CD4-positive, CD25-positive, alpha-beta regulatory T cell (primary cell): ENCODE measurements around the gene UBL3. TPM values are rescaled to one million over a fixed set of nuclear protein-coding genes. Genes with fewer than 3 reads are reported as not detected.

Experiments used
- ATAC-seq, 2 donors: fragments of 150-1000 bp; cut with Tn5 transposase; one replicate each; pipeline ENCODE4 v1.10.0; 2021; ENCODE audit warnings: low read depth in 2 of 2, moderate number of reproducible peaks in 2 of 2, moderate library complexity in 1 of 2
- DNase-seq, 3 donors: peaks; one replicate each; pipeline versions ENCODE4 v3.0.0 to v3.0.0-alpha.2; 2012 to 2022; ENCODE audit warnings: mixed read lengths in 1 of 3
- H3K27ac ChIP-seq: one replicate; pipeline ENCODE4 v1.7.0; 2013; ENCODE audit warnings: mild to moderate bottlenecking, low read length; ENCODE audit not compliant: insufficient read depth, poor library complexity, severe bottlenecking
- H3K27me3 ChIP-seq: one replicate; pipeline ENCODE4 v1.7.0; 2013; ENCODE audit warnings: low read length; ENCODE audit not compliant: control insufficient read depth, insufficient read depth
- H3K36me3 ChIP-seq: one replicate; pipeline ENCODE4 v1.7.0; 2013; ENCODE audit warnings: mild to moderate bottlenecking, low read length, moderate library complexity; ENCODE audit not compliant: control insufficient read depth, insufficient read depth
- H3K4me1 ChIP-seq: 2 replicates; pipeline ENCODE4 v1.7.0; 2013; ENCODE audit warnings: mild to moderate bottlenecking, low read length; ENCODE audit not compliant: insufficient read depth, control insufficient read depth, poor library complexity, severe bottlenecking
- H3K4me3 ChIP-seq: one replicate; pipeline ENCODE4 v1.7.0; 2013; ENCODE audit warnings: low read depth, mild to moderate bottlenecking, low read length, moderate library complexity
- H3K9me3 ChIP-seq, 2 experiments: 1 replicate in 1 of 2; 2 replicates in 1 of 2; pipeline ENCODE4 v1.7.0; 2013; ENCODE audit warnings: low read length in 2 of 2, mild to moderate bottlenecking in 1 of 2, moderate library complexity in 1 of 2; ENCODE audit not compliant: control insufficient read depth in 2 of 2
- H3K27ac Mint-ChIP-seq, 3 donors: one replicate each; pipeline ENCODE4 v1.8.0; 2020 to 2022; ENCODE audit warnings: mild to moderate bottlenecking in 3 of 3, mixed read lengths in 3 of 3, moderate library complexity in 2 of 3
- H3K27me3 Mint-ChIP-seq: one replicate; pipeline ENCODE4 v1.8.0; 2022; ENCODE audit warnings: mild to moderate bottlenecking, mixed read lengths
- H3K36me3 Mint-ChIP-seq: one replicate; pipeline ENCODE4 v1.8.0; 2020; ENCODE audit warnings: mixed read lengths
- H3K4me1 Mint-ChIP-seq, 4 donors: one replicate each; pipeline ENCODE4 v1.8.0; 2020 to 2022; ENCODE audit warnings: mixed read lengths in 4 of 4, mild to moderate bottlenecking in 1 of 4
- H3K4me3 Mint-ChIP-seq, 4 donors: one replicate each; pipeline ENCODE4 v1.8.0; 2020 to 2022; ENCODE audit warnings: mild to moderate bottlenecking in 4 of 4, mixed read lengths in 4 of 4, moderate library complexity in 3 of 4
- H3K9me3 Mint-ChIP-seq, 7 donors: one replicate each; pipeline ENCODE4 v1.8.0; 2020 to 2022; ENCODE audit warnings: mixed read lengths in 7 of 7, mild to moderate bottlenecking in 3 of 7, moderate library complexity in 2 of 7
- polyA plus RNA-seq, 4 donors: library from polyadenylated mRNA; unstranded; fragments of 300-500 nt; fragmentation: Illumina TruSeq; gene quantifications; one replicate each; pipeline ENCODE4 v1.2.3, GENCODE V29; 2021
- total RNA-seq: library from RNA; stranded (reverse); gene quantifications from one replicate; pipeline ENCODE4 v1.2.3, GENCODE V29; 2022

Gene UBL3
- total and polyA plus RNA-seq, 5 donors from 2014 or later = 64.6 to 85.0 (median 71.4) TPM

- H3K9me3 Mint-ChIP-seq = peaks cover 0 to 4% (median 0%) of the 10 kb centered on the region in 7 donors
These were observed 104.2 kb downstream of the UBL3 start for GRCh38 chr13:29746148-29746677.

GRCh38 chr13:29745704-29746103 lies 104.7 kb downstream of the UBL3 start:
- no peaks in the 10 kb centered on the region for H3K9me3 ChIP-seq
- peaks cover 33% of the 10 kb centered on the region for H3K27me3 Mint-ChIP-seq
- no peak overlapping the region for H3K4me3 ChIP-seq
- H3K36me3 Mint-ChIP-seq = no peaks in the 10 kb centered on the region
- H3K4me3 Mint-ChIP-seq = no peak overlapping the region
- H3K27ac ChIP-seq = no peak overlapping the region
- no peak overlapping the region for H3K27ac Mint-ChIP-seq
- peaks cover 0 to 5% (median 0%) of the 10 kb centered on the region in 4 donors for H3K4me1 Mint-ChIP-seq
- H3K27me3 ChIP-seq = no peaks in the 10 kb centered on the region
- H3K36me3 ChIP-seq = no peaks in the 10 kb centered on the region
- ATAC-seq (no peak), DNase-seq (no peak)
- H3K4me1 ChIP-seq = no peaks in the 10 kb centered on the region
- peaks cover 0 to 4% (median 0%) of the 10 kb centered on the region in 7 donors for H3K9me3 Mint-ChIP-seq

More at GRCh38 chr13:29746148-29746677, 104.2 kb downstream of the UBL3 start:
- H3K4me3 Mint-ChIP-seq = no peak overlapping the region
- Histone ChIP-seq H3K4me1 (no peaks in the 10 kb centered on the region), H3K27me3 (no peaks in the 10 kb centered on the region), H3K27ac (no peak overlapping the region), H3K4me3 (no peak overlapping the region), H3K36me3 (no peaks in the 10 kb centered on the region), H3K9me3 (no peaks in the 10 kb centered on the region)
- no peak for ATAC-seq
- no peaks in the 10 kb centered on the region for H3K36me3 Mint-ChIP-seq
- DNase-seq = no peak
- peaks cover 0 to 5% (median 0%) of the 10 kb centered on the region in 4 donors for H3K4me1 Mint-ChIP-seq
- H3K27ac Mint-ChIP-seq = no peak overlapping the region
- peaks cover 33% of the 10 kb centered on the region for H3K27me3 Mint-ChIP-seq

GRCh38 chr13:29743201-29743786 lies 107.1 kb downstream of the UBL3 start:
- DNase-seq (no peak), ATAC-seq (no peak)
- H3K36me3 Mint-ChIP-seq = no peaks in the 10 kb centered on the region
- no peaks in the 10 kb centered on the region for H3K9me3 ChIP-seq
- no peaks in the 10 kb centered on the region for H3K9me3 Mint-ChIP-seq
- peaks cover 0 to 5% (median 0%) of the 10 kb centered on the region in 4 donors for H3K4me1 Mint-ChIP-seq
- H3K4me3 ChIP-seq = no peak overlapping the region
- H3K27me3 Mint-ChIP-seq = peaks cover 27% of the 10 kb centered on the region
- no peak overlapping the region for H3K4me3 Mint-ChIP-seq
- H3K27me3 ChIP-seq = no peaks in the 10 kb centered on the region
- no peak overlapping the region for H3K27ac Mint-ChIP-seq
- no peaks in the 10 kb centered on the region for H3K4me1 ChIP-seq
- H3K36me3 ChIP-seq = no peaks in the 10 kb centered on the region
- H3K27ac ChIP-seq = no peak overlapping the region

GRCh38 chr13:29740961-29741360 lies 109.5 kb downstream of the UBL3 start:
- Mint-ChIP-seq H3K27ac (no peak overlapping the region), H3K36me3 (no peaks in the 10 kb centered on the region)
- H3K36me3 ChIP-seq = no peaks in the 10 kb centered on the region

GRCh38 chr13:29737061-29737460 lies 113.4 kb downstream of the UBL3 start:
- peaks cover 37% of the 10 kb centered on the region for H3K27me3 Mint-ChIP-seq
- Histone ChIP-seq H3K27ac (no peak overlapping the region), H3K36me3 (no peaks in the 10 kb centered on the region), H3K4me1 (no peaks in the 10 kb centered on the region), H3K4me3 (no peak overlapping the region), H3K9me3 (no peaks in the 10 kb centered on the region), H3K27me3 (peaks cover 6% of the 10 kb centered on the region)
- peaks cover 0 to 3% (median 0%) of the 10 kb centered on the region in 7 donors for H3K9me3 Mint-ChIP-seq
- no peak overlapping the region for H3K4me3 Mint-ChIP-seq
- no peak overlapping the region for H3K27ac Mint-ChIP-seq
- no peak for ATAC-seq
- no peaks in the 10 kb centered on the region for H3K36me3 Mint-ChIP-seq
- H3K4me1 Mint-ChIP-seq = peaks cover 4 to 8% (median 6%) of the 10 kb centered on the region in 4 donors
- no peak for DNase-seq

More at GRCh38 chr13:29740961-29741360, 109.5 kb downstream of the UBL3 start:
- H3K27me3 Mint-ChIP-seq = peaks cover 31% of the 10 kb centered on the region
- peaks cover 0 to 5% (median 0%) of the 10 kb centered on the region in 4 donors for H3K4me1 Mint-ChIP-seq
- H3K9me3 Mint-ChIP-seq = no peaks in the 10 kb centered on the region
- Histone ChIP-seq H3K4me1 (no peaks in the 10 kb centered on the region), H3K4me3 (no peak overlapping the region), H3K27ac (no peak overlapping the region), H3K9me3 (no peaks in the 10 kb centered on the region), H3K27me3 (no peaks in the 10 kb centered on the region)
- no peak for ATAC-seq
- DNase-seq = no peak
- H3K4me3 Mint-ChIP-seq = no peak overlapping the region

- peaks cover 62% of the 10 kb centered on the region for H3K27me3 Mint-ChIP-seq
These were observed 117.2 kb downstream of the UBL3 start for GRCh38 chr13:29733147-29733611.

GRCh38 chr13:29730253-29730652 lies 120.2 kb downstream of the UBL3 start:
- Mint-ChIP-seq H3K27ac (no peak overlapping the region), H3K4me1 (peaks cover 4 to 8% (median 6%) of the 10 kb centered on the region in 4 donors), H3K36me3 (no peaks in the 10 kb centered on the region), H3K4me3 (no peak overlapping the region), H3K9me3 (peaks cover 0 to 7% (median 4%) of the 10 kb centered on the region in 7 donors), H3K27me3 (peaks cover 71% of the 10 kb centered on the region)
- ATAC-seq (no peak), DNase-seq (no peak)
- Histone ChIP-seq H3K36me3 (no peaks in the 10 kb centered on the region), H3K4me1 (no peaks in the 10 kb centered on the region), H3K27ac (no peak overlapping the region), H3K9me3 (peaks cover 6 to 9% of the 10 kb centered on the region in 2 experiments), H3K4me3 (no peak overlapping the region), H3K27me3 (peaks cover 20% of the 10 kb centered on the region)

More at GRCh38 chr13:29733147-29733611, 117.2 kb downstream of the UBL3 start:
- Mint-ChIP-seq H3K9me3 (peaks cover 0 to 3% (median 0%) of the 10 kb centered on the region in 7 donors), H3K36me3 (no peaks in the 10 kb centered on the region), H3K27ac (no peak overlapping the region), H3K4me3 (no peak overlapping the region), H3K4me1 (peaks cover 4 to 8% (median 6%) of the 10 kb centered on the region in 4 donors)
- Histone ChIP-seq H3K4me3 (no peak overlapping the region), H3K9me3 (no peaks in the 10 kb centered on the region), H3K4me1 (no peaks in the 10 kb centered on the region), H3K27me3 (peaks cover 13% of the 10 kb centered on the region), H3K27ac (no peak overlapping the region), H3K36me3 (no peaks in the 10 kb centered on the region)
- ATAC-seq (no peak), DNase-seq (no peak)

- Mint-ChIP-seq H3K4me3 (no peak overlapping the region), H3K36me3 (no peaks in the 10 kb centered on the region), H3K9me3 (peaks cover 0 to 5% (median 4%) of the 10 kb centered on the region in 7 donors), H3K27ac (no peak overlapping the region), H3K4me1 (no peaks in the 10 kb centered on the region), H3K27me3 (peaks cover 22% of the 10 kb centered on the region)
- Histone ChIP-seq H3K36me3 (no peaks in the 10 kb centered on the region), H3K27ac (no peak overlapping the region), H3K9me3 (peaks cover 6 to 9% of the 10 kb centered on the region in 2 experiments), H3K27me3 (peaks cover 3% of the 10 kb centered on the region), H3K4me3 (no peak overlapping the region), H3K4me1 (no peaks in the 10 kb centered on the region)
- DNase-seq = no peak
- ATAC-seq = no peak
These were observed 128.0 kb downstream of the UBL3 start for GRCh38 chr13:29722415-29722814.
